Erythroblast (primary cell): ENCODE data around the gene AGPAT2.

Experiments used
- DNase-seq, 2 experiments: peaks; one replicate each; lab custom pipeline; 2025; lab: John Stamatoyannopoulos, UW
- GATA1 ChIP-seq: IDR thresholded peaks from 2 replicates; pipeline ENCODE4 v1.6.1; 2011; ENCODE audit warnings: low read depth, mild to moderate bottlenecking, control low read depth, low read length, moderate library complexity
- POLR2A ChIP-seq: IDR thresholded peaks from 2 replicates; pipeline ENCODE4 v1.6.1; 2011; ENCODE audit warnings: mild to moderate bottlenecking, low read length

The AGPAT2 gene

GRCh38 chr9:136686794-136687711, at the start of gene AGPAT2:
AGPAT2 (minus strand) TSS chr9:136687457; CDS start chr9:136687357, 100 bp downstream.
- peak; percentile 47 to 56 for DNase-seq

GRCh38 chr9:136735812-136736480, 48.7 kb upstream of the AGPAT2 start:
- no peak for DNase-seq
- no peak for TF ChIP-seq GATA1
- TF ChIP-seq POLR2A: no peak

More at GRCh38 chr9:136686794-136687711, at the start of gene AGPAT2:
- TF ChIP-seq POLR2A: no peak
- no peak for TF ChIP-seq GATA1

GRCh38 chr9:136734837-136735496, 47.7 kb upstream of the AGPAT2 start:
- DNase-seq: no peak
- TF ChIP-seq GATA1 (no peak), POLR2A (no peak)

GRCh38 chr9:136733611-136734010, 46.4 kb upstream of the AGPAT2 start:
- DNase-seq: no peak
- TF ChIP-seq POLR2A (no peak), GATA1 (no peak)

GRCh38 chr9:136732444-136733178, 45.4 kb upstream of the AGPAT2 start:
- no peak for DNase-seq
- TF ChIP-seq POLR2A (no peak), GATA1 (no peak)

GRCh38 chr9:136729926-136730325, 42.7 kb upstream of the AGPAT2 start:
- TF ChIP-seq POLR2A (no peak), GATA1 (no peak)

GRCh38 chr9:136729144-136729543, 41.9 kb upstream of the AGPAT2 start:
- TF ChIP-seq POLR2A (no peak), GATA1 (no peak)
- DNase-seq: peak; percentile 59 to 61

More at GRCh38 chr9:136729926-136730325, 42.7 kb upstream of the AGPAT2 start:
- DNase-seq: no peak

- peak; percentile 59 to 61 for DNase-seq
- TF ChIP-seq GATA1 (no peak), POLR2A (no peak)
Measured at GRCh38 chr9:136728548-136729123, 41.4 kb upstream of the AGPAT2 start.

GRCh38 chr9:136728080-136728547, 40.9 kb upstream of the AGPAT2 start:
- DNase-seq: peak; percentile 95 to 97
- TF ChIP-seq GATA1: no peak
- TF ChIP-seq POLR2A: peak; percentile 99

GRCh38 chr9:136726631-136727191, 39.5 kb upstream of the AGPAT2 start:
- TF ChIP-seq GATA1 (no peak), POLR2A (no peak)
- DNase-seq: peak; percentile 83 to 85

GRCh38 chr9:136726118-136726517, 38.9 kb upstream of the AGPAT2 start:
- DNase-seq: no peak
- TF ChIP-seq GATA1 (no peak), POLR2A (no peak)

GRCh38 chr9:136725612-136726011, 38.4 kb upstream of the AGPAT2 start:
- no peak for TF ChIP-seq POLR2A
- no peak for TF ChIP-seq GATA1
- DNase-seq: peak in 1 of 2 experiments; percentile 20

GRCh38 chr9:136724772-136725171, 37.5 kb upstream of the AGPAT2 start:
- DNase-seq: no peak
- no peak for TF ChIP-seq POLR2A
- TF ChIP-seq GATA1: no peak

- DNase-seq: no peak
- TF ChIP-seq POLR2A: no peak
- TF ChIP-seq GATA1: no peak
Measured at GRCh38 chr9:136723989-136724388, 36.7 kb upstream of the AGPAT2 start.
